NCI-H187 treated with DMSO at 0.1 percent for 48 hours (cell line): ENCODE results near the gene ADSL.

ENCODE experiments used
- DNase-seq: peaks from one replicate; lab custom pipeline; 2025; lab: John Stamatoyannopoulos, UW

Gene ADSL

DNA sequence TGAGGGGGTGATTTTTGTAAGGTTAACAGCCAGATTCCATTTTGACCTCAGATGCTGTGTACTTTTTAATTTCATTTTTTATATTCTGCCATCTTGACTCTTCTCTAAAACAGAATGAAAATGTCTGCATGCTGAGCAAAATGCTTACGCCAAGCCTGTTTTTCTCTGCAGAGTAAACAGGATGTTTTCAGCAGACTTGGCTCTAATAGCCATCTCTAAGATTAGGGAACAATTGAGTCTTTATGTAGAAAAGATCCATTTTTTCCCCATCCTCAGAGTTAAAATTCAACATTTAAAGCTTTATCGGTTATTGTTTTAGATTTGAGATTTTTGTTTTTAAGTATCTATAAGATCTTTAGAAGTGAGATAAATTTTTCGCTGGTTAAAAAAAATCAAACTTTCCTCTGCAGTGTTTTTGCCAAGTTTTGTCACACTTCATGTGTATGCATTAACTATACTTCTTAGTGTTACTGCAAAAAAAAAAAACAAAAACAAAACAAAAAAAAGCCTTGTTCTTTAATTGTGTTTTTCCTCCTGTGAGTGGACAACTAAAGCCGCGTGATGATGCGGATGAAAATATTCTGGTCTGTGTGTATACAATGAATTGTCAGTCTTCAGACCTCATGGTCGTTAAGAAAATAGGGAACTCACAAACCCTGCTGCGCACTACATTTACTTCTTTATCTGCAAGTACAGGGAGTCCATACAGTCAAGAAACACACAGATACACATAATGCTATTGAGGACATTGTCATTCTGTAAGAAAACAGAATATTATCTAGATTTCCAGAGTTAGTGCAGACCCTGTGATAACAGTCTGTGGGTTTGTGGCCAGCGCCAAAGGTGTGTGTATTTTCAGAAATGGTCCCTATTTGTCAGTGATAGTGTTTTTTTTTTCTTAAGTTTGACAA, 17.5 kb upstream of the ADSL start:
- DNase-seq, result no peak

DNA sequence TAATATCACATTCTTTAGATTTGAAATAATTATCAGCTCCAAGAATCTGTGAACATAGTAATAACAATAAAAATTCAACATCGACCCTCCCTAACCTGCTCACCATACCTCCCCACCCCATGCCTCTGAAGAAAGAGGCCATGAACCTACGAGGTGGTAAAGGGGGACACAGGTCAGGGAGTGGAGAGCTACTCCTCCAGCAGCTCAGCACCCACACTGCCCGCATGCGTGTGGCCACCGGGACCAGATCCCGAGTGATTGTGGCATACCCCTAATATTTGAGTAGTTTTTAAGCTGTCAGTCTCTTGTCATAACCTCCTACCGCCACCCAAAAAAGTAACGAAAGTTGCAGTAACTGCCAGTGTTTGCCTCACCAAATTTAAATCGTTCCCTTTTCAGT, 16.8 kb upstream of the ADSL start:
- no peak for DNase-seq

DNA sequence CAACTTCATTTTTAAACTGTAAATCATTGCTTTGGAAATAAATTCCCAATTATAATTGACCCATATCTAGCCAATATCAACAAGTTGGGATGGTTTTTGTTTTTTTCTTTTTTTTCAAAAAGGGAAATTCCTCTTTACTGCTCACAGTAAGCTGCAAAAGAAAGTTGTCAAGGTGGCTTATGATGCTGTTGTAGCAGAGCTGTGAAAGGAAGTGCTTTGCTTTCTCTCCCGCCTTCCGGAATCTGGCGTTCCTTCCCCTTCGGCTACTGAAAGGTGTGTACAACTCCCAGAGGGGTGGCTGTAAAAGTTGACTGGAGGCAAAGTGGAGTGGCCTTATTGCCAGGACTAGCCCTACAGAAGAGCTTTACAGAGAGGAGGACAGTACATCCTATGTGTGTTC, 16.2 kb upstream of the ADSL start:
- DNase-seq, result no peak

DNA sequence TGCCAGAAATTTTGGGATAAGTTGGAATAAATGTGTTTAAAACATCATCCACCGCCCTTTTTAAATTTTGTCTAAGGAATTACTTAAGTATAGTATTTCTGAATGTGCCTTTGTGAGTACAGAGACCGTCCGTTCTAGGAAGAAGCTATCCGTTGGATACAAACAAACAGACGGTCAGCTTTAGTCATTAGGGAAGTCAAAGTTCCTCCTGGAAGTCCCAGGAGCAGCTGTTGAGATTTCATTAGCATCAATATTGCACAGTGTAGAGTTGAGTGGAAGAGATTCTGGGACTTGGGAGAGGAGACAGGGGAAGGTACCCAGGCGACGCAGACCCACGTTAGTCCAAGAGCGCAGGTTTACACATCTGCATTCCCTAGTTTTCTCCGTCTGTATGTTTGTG, 15.7 kb upstream of the ADSL start:
- DNase-seq, result no peak

DNA sequence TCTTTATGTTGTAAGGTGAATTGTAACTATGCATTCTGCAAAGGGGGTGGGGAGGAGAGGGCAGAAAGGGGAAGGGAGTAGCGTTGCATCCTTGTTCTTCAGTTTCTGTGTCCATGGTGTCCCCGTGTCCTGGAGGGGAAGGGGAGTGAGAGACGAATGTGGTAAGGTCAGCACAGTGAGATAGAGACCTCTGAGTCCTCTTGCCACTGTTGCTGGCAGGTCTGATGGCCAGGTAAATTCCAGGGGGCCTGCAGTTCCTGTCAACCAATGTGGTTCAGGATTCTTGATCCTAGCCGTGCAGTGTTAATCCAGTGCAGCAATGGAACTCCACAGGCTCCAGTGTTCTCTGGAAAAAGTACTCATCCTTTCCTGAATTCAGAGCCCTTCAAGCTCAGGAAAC, 14.6 kb upstream of the ADSL start:
- DNase-seq, result no peak

DNA sequence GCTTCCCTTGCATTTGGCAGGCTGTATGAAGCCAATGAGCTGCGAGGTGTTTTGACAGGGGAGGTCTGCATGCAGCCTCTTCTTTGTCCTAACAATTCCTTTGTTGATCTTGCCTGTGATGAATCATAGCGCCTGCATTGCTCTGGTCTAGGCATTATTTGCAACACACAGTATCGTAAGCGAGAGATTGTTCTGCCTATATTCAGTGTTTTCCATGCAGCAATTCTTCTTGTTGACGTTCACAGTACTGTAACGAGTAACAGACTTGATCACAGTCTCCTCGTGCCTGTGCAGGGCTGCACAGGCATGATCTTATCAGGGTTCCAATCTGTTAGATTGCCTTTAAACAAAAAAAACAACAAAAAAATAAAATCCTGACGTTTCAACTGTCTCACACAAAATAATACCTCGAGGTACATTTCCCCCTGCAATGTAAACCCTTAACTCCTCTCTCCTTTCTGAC, 13.9 kb upstream of the ADSL start:
- no peak for DNase-seq

DNA sequence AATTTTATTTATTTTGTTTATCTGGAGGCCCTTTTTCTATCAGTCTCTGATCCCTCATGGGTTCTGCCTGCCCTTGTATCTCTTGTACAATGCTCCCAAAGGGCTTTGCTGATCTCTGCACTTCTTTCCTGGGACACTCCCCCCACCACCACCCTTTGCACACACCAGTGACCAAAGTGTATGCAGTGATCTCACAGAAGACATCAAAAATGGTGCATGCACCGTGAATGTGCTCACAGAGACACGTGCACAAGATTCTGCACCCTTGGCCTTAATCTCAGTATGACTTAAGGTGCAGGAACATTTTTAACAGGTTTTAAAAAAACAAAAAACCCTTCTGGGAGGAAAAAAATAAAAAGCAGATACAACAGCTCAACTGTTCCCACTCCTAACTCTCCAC, 12.2 kb upstream of the ADSL start:
- no peak for DNase-seq

DNA sequence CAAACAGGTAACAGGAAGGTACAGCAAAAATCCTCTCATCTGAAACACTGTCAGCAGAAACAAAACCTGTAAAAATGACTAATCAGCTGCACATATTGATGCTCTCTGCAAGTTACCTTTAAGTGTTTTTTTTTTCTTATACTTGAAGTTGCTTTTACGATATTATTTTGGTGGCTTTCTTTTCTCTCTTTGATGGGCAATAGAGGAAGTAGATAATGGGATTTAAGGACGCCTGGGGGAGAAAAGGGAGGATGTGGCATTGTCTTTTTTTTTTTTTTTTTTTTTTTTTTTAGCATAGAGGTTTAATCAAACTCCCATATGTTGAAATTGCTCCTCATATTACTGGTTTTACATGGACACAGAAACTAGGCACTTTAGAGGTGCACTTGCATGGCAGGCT, 11.4 kb upstream of the ADSL start:
- DNase-seq, result no peak

DNA sequence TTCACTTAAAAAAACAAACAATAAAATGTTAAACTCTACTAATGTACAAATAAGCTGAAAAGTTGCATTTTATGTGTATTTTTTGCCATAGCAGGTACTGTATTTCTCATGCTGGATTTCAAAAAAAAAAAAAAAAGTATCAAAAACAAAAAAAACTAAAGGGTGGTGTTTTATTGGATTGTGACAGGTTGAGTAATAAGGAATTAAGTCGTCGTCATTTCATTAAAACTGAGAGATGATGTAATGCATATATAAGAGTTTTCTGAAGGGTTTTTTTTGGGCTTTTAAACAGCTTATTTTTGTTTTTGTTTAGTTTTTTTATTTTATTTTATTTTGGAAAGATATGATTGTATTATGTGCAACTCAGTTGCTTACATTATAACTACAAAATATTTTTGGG, 10.9 kb upstream of the ADSL start:
- no peak for DNase-seq

DNA sequence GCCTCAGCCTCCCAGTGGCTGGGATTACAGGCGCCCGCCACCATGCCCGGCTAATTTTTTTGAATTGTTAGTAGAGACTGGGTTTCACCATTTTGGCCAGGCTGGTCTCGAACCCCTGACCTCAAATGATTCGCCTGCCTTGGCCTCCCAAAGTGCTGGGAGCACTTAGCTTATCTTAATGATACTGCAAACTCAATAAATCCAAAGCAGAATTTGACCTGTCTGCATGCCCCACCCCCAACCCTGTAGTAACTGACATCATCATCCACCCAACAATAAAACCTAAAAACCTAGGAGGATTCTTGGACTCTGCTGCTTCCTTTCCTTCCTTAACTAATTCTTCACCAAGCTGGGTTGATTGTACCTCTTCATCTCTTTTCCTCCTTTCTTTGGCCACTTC, 6.3 kb upstream of the ADSL start:
- DNase-seq, result no peak

DNA sequence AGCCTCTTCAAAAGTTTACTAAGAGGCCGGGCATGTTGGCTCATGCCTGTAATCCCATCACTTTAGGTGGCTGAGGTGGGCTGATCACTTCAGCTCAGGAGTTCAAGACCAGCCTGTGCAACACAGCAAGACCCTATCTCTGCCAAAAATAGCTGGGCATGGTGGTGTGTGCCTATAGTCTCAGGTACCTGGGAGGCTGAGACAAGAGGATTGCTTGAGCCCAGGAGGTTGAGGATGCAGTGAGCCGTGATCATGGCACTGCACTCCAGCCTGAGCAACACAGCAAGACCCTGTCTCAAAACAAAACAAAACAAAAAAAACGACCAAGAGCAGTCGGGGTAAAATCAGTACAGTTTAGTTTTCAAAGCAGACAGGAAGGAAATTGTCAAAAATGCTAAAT, 4.7 kb upstream of the ADSL start:
- no peak for DNase-seq

DNA sequence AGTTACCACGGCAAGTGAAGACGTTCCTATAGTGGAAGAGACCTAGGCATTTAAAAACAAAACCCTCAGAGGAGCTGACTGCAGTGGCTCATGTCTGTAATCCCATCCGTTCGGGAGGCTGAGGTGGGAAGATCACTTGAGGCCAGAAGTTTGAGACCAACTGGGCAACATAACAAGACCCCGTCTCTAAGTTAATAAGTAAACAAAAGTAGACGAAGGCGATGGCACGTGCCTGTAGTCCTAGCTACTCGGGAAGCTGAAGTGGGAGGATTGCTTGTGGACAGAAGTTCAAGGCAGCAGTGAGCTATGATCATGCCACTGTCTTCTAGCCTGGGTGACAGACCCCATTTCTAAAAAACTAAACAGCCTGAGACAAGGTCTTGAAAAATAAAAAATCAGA, 3.8 kb upstream of the ADSL start:
- no peak for DNase-seq

DNA sequence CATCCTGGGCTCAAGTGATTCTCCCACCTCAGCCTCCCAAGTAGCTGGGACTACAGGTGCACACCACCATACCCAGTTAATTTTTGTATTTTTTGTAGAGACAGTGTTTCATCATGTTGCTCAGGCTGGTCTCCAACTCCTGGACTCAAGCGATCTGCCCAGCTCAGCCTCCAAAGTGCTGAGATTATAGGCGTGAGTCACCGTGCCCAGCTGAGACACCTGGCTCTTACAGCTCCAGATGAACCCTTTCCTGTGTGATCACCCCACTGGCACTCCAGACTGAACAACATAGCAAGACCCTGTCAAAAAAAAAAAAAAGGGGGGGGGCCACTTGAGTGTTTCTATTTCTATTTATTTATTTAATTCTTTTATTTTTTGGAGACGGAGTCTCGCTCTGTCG, 1.0 kb upstream of the ADSL start:
- DNase-seq, result no peak

DNA sequence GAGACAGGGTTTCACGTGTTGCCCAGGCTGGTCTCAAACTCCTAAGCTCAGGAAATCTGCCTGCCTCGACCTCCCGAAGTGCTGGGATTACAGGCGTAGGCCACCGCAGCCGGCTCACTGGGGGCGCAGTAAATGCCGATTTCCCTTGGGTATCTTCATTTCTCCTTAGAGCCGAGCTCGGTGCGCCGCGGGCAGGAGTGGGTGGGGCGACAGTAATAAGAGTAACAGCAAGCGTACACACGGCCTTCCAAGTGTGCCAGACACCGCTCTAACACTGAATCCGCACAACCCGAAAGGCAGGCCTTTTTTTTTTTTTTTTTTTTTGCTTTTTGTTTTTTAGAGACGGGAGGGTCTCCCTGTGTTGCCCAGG, 500 bp upstream of the ADSL start:
- DNase-seq, result no peak

DNA sequence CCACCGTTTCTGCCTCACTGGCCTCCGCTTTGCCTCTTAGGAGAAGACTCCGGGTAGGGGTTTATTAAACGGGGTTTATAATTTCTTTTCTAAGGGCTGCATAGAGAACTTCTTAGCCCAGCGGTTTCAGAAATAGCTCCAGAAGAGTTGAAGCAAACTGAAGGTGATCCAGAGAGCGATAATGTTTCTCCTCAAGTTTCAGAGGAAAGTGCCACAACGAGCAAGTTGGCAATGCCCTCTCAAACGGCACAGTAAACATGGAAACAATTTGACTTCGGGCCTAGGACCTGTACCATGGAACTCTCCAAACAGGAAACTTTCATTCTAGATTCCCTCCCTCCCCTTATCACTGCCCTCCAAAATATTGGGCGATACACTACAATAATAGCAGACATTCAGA, 1.0 kb downstream of the ADSL start:
- no peak for DNase-seq

DNA sequence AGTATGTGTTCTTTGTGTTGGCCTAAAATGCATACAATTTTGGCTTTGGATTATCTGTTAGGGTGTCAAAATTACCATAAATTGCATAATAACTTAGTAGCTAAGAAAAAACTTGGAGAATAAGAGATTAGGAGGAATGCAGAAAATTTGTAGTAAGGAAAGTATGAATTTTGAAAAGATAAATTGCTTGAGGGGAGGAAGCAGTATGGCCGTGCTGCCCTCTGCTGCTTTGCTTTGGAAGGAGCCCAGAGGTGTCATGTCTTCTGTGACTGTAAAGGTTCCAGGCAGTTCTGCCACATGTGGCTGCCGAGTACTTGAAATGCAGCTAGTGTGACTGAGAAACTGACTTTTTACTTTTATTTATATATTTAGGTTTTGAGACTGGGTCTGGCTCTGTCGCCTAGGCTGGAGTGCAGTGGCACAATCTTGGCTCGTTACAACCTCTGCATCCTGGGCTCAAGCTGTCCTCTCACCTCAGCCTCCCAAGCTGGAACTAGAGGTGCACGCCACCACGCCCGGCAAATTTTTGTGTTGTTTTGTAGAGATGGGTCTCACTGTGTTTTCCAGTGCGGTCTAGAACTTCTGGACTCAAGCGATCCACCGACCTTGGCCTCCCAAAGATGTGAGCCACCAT, 1.8 kb downstream of the ADSL start:
- DNase-seq, result no peak

DNA sequence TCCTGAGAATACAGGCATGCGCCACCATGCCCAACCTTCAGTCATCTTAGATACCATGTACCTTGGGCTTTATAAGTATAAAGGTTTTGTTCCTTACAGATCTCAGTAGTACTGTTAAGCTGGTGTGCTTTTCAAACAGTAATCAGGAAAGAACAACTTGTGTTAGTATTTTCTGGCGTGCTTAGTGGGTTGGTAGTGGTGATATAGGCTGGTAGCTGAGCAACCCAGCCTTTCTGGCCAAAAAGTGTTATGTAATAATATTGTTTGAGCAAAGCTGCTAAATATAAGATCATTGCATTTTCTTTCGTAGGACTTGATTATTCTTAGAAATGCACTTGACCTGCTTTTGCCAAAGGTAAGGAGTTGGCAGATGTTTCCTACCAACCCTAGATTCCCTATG, 6.5 kb downstream of the ADSL start:
- no peak for DNase-seq

DNA sequence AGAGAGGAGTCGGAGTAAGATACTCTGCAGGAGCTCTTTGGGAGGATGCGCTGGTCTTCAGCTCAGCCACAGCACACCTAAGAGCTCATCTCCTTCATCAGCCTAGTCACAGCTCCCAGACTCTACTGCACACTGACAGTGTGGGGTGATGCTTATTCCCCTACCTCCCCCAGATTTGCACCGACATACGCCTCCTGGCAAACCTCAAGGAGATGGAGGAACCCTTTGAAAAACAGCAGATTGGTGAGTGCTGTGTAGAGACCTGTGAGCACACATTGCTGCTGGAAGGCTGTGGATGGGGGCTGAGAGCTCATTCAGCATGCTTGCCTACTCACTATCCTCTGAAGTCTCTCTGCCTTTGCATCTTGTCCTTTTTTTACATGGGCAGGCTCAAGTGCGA, 14.8 kb downstream of the ADSL start:
- DNase-seq, result no peak

DNA sequence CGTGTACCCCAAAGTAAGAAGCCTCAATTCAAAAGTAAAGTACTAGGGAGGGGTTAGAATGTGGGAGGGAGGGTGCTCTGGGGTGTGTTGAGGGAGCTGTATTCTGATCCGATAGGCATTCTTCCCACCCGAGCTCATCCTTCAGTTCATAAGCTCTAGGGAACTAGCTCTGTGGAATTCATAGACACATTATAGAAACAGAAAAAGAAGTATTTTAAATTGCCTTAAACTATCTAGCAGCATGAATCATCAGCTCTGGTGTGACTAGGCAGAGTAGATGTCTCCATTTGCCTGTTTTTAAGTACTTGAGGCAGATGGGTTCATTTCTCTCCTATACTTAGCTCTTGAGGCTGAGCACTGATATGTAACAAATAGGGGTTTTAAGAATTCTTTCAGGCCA, 16.8 kb downstream of the ADSL start:
- DNase-seq, result no peak

DNA sequence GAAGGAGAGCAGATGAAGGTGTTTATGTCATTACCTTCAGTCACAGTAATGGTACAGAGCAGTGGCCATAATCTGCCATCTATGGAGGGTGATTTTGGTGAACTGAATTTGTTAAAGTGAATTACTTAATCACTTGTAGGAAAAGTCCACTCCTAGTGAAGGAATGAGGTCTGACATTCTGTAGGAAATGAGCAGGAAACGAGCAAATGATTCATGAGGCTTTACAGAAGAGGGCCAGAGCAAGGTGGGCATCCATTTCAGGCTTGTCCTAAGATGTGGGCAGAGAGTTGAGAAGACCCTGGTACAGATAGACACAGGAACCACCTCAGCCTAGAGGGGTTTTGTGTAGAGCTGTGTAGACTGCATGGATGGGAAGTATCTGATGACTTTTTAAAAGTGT, 18.1 kb downstream of the ADSL start:
- DNase-seq, result no peak

DNA sequence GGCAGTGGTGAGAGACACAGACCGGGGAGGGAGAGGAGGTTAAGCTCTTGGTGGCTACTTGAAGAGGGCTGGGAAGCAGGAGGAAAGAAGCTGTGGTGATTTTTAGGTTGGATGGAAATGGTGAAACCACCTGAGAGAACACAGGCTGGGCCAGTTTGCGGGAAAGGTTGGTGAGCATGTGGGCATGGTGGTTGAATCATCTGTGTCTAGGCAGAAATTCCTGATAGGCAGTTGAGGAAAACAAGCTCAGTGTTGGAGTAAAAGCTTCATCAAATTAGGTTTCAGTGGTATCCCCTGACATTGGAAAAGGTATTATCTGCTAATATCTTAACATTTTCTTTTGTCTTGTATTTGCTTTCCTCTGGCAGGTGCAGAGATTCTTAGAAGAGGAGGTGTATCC, 19.8 kb downstream of the ADSL start:
- no peak for DNase-seq

DNA sequence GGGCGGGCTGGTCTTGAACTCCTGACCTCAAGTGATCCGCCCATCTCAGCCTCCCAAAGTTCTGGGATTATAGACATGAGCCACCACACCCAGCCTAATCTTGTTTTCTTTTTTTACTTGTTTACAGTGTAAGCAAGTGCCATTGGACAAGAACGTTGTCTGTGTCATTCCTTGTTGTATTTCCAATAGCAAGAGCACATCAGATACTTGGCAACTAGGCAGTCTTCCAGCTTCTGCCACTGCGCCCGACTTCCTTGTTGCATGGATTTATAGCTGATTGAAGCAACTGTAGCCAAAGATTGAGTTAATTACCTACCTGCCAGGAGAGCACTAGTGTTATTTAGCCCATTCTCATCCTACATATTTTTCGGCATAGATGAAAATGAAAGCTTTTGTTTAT, 21.0 kb downstream of the ADSL start:
- DNase-seq, result no peak

DNA sequence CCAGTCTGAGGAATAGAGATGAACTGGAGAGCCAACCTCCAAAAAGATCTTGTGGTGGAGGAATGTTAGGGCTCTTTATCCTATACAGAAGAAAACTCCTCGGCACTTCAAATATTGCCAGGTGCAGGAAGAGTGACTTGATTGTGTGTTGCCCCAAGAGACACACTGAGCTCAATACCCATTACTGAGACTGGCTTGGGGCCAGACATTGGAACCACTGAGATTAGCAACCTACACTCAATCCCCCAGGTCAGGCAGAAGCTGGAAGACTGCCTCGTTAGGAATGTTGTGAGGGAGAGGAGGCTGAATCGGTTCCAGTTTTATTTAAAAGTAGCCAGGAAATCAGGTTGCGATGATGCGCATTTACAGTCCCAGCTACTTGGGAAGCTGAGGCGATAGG, 21.7 kb downstream of the ADSL start:
- no peak for DNase-seq

DNA sequence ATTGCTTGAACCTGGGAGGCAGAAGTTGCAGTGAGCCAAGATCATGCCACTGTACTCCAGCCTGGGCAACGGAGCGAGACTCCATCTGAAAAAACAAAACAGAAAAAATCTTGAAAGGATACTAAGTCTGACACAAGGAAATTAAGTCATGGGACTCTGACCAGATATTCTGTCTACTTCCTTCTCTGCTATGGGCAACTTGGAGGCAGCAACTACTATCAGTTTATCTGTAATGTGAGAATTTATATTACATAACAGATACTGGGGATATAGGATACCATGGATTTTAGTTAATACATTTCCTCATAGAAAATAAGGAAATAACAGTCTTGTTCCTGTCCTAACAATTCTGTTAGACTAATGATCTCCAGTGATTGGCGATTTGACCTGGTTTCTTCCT, 22.5 kb downstream of the ADSL start:
- DNase-seq, result no peak
